HG03342 (cell line): ENCODE measurements around the gene RARB.

Source experiments
- ATAC-seq: cut with Tn5 transposase; IDR thresholded peaks from one replicate; pipeline ENCODE4 v1.9.1; 2021; ENCODE audit warnings: mild to moderate bottlenecking, moderate library complexity; ENCODE audit not compliant: unreplicated experiment

RARB gene

DNA sequence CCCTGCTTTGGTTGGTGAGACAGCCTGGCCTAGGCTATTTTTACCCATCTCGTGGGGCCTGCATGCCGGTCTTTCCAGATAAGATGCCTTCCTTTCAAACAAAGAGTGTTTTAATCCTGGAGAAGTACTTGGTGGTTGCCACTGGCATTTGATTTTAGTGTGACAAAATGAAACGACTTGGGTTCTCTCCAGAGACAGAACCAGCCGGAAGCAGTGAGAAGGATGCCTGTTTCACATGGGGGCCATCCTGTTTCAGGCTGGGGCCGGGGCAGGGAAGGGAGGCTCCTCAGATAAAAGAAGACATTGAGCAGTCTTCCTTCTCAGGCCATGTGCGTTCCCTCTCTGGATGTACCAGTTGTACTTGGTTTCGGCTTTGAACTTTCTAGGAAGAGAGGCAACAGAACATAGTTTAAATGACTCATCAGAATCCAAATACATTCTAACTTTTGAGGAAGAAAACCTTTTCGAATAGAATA is 161.8 kb downstream of the RARB start:
- ATAC-seq: no peak

DNA sequence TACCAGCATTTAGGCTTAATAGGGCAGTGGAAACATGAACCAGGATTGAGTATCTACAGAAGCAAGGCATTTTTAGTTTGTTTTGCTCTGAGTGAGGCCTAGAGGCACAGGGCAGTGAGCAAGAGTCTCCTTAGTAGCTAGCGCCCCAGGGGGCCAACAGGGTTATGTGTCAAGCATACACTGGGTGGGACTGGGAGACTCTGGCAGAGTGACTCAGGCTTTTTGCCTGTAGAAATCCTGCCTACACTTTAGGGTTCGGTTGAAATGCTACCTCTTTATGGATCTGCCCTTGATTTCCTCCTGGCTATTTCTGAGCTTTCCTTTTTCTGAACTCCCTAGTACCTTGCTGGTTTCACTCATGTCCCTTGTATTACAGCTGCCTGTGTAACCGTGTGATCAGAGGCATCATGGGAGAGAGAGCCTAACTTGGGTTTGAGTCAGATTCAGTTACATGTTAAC is 164.5 kb downstream of the RARB start:
- no peak for ATAC-seq

DNA sequence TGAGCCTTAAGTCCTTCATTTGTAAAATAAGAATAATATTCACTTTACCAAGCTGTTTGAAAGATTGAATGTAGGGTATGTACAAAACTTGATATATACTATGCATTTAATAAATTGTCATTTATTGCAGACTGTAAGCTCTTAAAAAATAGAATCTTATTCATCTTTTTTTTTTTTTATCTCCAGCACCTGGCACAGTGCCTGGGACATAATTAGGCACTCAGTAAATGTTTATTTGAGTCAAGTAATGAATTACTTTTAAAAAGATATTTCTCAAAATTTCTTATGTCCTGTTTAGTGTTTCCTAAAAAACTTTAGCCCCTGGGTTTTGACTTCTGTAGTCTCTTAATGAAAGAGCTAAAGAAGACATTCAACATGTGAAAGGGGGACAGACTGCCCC is 164.9 kb downstream of the RARB start:
- no peak for ATAC-seq

DNA sequence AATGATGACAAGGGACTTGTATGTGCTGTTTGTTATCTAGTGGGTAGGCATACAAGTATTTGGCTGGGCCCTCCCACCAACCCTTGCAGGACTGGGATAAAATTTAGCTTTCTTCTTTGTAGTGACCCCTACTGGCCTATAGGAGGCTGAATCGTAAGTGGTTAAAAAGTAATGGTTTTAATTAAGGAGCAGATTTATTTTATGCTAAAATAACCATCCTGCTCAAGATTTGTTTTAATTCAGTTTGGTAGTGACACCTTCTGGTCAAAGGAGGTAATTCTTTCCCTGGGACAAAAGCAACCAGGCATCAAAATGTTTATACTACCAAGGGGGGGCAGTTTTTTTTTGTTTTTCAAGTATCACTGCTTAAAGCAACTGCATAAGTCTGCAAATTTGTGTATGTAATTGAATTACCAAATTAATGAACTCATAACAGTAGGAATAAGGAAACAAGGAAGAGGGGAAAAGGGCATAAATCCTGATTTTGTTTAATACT is 166.0 kb downstream of the RARB start:
- peak; percentile 59 for ATAC-seq

DNA sequence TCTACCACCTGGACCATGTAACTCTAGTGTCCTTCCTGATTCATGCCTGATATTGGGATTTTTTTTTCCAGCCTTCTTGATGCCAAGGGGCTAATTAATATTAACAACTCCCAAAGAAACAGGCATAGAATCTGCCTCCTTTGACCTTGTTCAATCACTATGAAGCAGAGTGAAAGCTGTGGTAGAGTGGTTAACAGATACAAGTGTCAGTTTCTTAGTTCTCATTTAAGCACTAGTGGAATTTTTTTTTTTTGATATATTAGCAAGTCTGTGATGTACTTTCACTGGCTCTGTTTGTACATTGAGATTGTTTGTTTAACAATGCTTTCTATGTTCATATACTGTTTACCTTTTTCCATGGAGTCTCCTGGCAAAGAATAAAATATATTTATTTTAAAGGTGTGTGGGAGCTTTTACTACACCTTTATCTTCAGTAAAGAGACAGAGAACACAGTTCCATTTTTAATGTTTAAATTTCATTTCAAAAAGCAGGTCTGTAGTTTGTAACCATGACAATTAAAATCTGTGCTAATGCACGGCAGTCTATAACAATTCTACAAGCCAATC is 169.6 kb downstream of the RARB start:
- ATAC-seq: no peak

DNA sequence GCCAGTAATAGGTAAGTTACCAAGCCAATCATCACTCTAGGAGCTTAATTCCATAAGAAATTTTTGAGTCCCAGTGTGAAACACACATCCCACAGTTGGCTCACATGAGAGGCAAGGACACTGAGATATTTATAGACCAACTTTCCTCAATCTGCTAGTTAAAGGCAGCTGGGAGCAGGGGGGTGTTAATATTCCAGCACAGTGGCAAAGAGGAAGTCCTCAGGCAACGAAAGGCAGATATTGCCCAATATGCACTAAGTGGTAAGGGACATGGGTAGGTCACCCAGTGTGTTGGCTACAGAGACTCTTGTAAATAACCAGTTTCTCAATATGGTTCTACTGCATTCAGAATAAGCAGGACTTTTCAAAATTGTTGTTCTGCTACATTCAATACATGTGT is 175.6 kb downstream of the RARB start:
- ATAC-seq: no peak

DNA sequence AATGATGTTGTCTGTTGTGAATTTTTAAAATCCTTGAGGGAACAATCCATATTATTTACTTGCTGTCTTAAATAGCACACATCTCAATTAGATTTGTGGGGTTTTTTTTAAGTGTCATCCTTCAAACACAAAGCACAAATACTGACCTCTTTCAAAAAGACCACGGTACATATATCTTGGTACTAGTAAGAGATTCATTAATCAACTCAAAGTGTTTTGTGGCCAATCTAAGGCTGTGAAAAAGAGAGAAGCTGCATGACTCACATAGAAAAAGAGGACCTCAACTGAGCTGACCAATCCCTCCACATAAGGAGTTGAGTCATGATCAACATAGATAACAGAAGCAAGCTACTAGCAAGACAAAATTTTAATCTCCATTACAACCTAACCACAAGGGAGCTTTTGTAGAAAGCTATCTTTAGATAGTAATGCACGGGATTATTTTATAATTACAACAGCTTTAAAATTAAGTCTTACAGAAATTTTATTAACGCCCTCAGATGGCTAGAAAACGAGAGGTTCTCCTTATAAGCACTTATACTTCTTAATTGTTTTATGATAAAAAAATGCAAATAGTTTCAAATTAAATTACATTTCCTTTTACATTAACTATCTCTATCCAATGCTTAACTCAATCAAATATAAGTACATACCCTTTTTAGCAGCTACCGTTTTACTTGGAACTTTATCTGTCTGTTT is 176.2 kb downstream of the RARB start:
- ATAC-seq: peak; percentile 56

DNA sequence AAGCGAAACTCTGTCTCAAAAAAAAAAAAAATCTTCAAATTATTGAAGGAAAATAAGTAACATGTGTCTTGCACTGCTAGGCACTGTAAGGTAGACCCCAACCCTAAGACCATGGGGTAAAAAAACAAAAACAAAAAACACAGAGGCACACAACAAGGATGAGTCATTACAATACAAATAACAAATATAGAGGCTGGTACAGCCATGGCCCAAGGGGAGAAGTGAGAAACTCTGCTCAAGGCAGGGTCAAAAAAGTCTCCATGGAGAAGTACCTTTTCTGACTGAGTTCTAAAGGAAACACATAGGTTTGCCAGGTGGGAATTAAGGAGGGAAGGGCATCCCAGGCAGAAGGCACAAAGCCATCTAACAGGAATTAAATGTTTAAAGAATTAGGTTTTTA is 182.1 kb downstream of the RARB start:
- ATAC-seq: no peak

DNA sequence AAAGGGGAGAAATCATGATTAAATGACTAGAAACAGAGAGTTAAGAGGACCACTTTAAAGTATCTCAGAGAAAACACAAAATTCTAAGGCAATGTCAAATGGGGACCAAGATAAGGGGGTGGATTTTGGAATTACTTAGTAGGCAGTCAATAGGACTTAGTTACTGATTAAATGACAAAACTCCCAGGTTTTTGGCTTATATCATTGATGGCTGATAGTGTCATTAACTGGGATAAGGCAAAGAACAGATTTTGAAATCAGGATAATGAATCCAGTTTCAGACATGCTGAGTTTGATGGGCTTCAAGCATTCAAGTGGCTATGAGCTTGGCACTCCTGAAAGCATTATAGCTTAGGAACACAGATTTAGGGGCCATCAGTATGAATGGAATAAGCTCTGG is 182.7 kb downstream of the RARB start:
- no peak for ATAC-seq

DNA sequence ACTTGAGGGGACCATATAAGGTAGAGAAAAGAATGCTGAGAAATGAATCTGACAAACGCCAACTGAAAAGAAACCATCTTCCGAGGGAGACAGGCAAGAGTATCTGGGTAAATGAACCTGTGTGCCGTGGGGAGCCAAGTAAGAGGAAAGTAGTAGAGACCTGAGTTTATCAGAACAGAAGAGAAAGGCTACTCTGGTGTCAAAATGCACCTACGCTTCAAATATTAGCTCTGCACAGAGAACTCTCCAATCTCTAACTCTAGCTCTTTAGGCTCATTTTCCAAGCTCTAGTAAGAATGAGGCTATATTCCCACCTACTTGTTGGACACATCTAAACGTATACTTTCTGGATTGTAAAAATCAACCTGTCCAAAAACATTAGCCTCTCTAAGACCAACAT is 183.1 kb downstream of the RARB start:
- no peak for ATAC-seq

DNA sequence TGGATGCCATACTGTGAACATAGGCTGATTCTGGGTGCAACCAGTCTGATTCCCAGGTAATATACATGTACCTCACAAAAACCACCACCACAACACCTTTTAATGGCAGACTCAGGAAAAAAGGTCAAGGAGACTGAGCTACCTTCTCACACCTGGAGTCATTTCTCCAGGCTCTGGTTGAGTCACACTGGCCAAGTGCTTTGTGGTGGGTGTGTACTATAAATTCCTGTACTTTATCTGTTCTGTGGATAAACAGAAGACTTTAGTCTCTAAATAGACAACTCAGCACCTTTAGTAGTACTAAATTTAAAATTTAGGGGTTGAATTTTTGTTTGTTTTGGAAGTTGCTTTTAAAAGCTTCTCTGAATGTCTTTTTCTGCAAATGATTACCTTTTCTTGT is 190.0 kb downstream of the RARB start:
- no peak for ATAC-seq

DNA sequence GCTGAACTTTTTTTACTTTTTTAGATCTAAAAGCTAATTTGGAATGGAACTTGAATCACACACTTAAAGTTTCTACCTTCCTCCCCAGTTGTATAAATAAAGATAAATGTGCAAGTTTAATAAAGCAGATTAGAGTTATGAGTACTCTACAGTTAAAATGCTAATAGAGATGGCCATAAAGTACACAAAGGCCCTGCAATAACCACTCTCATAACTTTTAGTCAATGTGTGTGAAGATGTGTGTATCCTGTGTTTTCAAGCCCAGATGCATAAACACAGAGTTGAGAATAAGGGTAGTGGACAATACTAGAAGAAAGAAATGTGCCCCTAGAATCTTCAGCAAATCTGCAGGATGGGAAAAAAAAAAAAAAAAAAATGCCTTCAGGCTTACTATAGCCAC is 191.3 kb downstream of the RARB start:
- ATAC-seq: no peak

DNA sequence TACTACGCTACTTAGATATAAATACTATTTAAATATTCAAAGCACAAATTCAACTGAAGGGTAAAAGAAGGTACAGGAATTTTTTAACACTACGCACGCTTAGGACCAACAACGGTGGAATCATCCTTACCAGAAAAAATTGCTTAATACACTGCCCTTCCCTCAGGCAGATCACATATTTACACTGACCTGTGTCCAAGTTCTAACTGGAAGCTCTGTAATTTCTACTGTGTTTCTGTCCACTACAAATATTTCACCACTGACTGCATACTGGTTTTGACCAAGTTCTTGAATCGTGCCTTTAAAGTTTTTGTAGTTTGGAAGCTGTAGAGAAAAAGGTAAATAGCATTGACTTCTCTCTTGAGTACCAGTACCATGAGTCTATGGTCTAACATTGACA is 192.4 kb downstream of the RARB start:
- no peak for ATAC-seq

DNA sequence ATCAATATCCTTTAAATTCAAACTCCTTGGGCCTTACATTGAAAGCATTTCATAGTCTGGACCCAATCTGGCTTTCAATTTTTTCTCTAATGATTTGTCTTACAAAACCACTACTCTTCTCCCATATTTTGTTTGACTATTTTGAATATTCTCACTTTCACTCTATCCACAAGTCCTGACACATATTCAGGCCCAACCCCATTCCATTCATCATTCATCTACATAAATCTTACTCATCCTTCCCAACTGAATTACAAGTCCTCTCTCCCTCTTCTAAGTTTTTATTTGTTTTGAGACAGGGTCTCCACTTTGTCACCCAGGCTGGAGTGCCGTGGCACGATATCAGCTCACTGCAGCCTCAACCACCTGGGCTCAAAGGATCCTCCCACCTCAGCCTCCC is 193.0 kb downstream of the RARB start:
- ATAC-seq: no peak

DNA sequence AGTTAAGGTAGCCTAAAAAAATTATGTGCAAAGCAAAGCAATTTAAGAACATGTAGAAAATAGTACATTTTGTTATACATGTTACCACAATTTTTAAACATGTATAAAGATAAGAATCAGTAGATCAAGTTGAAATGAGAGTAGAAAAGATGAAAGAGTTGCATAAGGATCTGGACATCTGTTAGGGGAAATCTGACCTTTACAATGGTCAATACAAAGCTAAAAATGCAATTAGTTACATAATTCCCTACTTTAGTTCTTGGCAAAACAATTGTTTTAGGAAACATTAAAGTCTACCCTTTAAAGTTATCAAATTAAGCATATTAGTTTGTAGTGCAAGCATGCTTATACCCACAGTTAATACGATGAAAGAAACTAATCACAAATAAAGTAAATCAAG is 203.9 kb downstream of the RARB start:
- ATAC-seq: no peak

DNA sequence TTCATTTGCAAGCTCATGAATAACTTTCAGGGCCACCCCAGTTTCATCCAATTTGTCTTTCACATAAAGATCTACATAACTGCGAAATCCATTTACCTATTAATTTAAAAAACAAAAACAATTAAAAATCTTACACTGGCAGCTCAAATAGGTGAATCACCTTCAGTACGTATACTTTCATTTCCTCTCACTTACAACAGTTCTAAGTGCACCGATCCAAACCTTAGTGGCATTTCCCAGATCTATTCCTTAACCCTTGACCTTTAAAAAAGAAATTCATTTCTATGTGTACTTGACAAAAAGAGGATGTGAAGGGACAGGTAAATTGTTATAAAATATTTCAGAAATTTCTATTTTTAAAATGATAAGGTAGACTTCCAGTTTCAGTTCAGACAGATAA is 205.9 kb downstream of the RARB start:
- peak; percentile 54 for ATAC-seq

DNA sequence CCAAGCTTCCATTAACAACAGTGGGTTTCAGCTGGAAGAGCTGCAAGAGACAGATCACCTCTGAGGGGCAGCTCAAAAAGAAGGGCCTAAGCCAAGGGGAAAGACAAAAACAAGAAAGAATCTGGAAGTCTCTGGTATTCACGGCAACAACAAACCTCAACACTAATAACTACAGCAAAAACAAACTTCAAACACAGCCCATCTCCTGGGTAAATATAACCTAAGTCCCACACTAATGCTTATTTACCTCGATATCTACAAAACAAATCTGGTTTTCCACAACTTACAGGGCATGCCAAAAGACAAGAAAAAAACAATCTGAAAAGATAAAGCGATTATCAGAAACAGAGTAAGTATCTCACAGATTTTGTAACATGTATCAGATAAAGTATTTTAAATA is 207.0 kb downstream of the RARB start:
- no peak for ATAC-seq
